Mesendoderm (in vitro differentiated cells): ENCODE data around the gene ZBTB11.

ENCODE experiments used
- DNase-seq: peaks from one replicate; pipeline ENCODE4 v3.0.0; 2013
- H2AK5ac ChIP-seq: 2 replicates; pipeline ENCODE4 v1.6.1; 2013; ENCODE audit warnings: low read length, inconsistent platforms
- H2BK120ac ChIP-seq: 2 replicates; pipeline ENCODE4 v1.6.1; 2013; ENCODE audit warnings: low read depth, mild to moderate bottlenecking, low read length, moderate library complexity, mixed read lengths
- H2BK15ac ChIP-seq: replicated peaks from 2 replicates; pipeline ENCODE4 v1.6.1; 2013; ENCODE audit warnings: low read depth, mild to moderate bottlenecking, moderate library complexity
- H2BK5ac ChIP-seq: 2 replicates; pipeline ENCODE4 v1.6.1; 2013; ENCODE audit warnings: low read length, inconsistent platforms
- H3K18ac ChIP-seq: 2 replicates; pipeline ENCODE4 v1.6.1; 2013; ENCODE audit warnings: mild to moderate bottlenecking, low read length, mixed read lengths
- H3K23ac ChIP-seq: one replicate; pipeline ENCODE4 v1.6.1; 2013; ENCODE audit warnings: low read length
- H3K27ac ChIP-seq: 2 replicates; pipeline ENCODE4 v1.5.1; 2013; ENCODE audit warnings: low read depth, mild to moderate bottlenecking, inconsistent platforms, low read length, moderate library complexity
- H3K27me3 ChIP-seq: 2 replicates; pipeline ENCODE4 v1.6.1; 2013; ENCODE audit warnings: low read length, control low read depth, mild to moderate bottlenecking, inconsistent platforms; ENCODE audit not compliant: insufficient read depth, poor library complexity
- H3K36me3 ChIP-seq: 2 replicates; pipeline ENCODE4 v1.6.1; 2013; ENCODE audit warnings: low read length, inconsistent platforms; ENCODE audit not compliant: control insufficient read depth, insufficient read depth
- H3K4ac ChIP-seq: one replicate; pipeline ENCODE4 v1.6.1; 2013; ENCODE audit warnings: low read depth, mild to moderate bottlenecking, low read length, moderate library complexity
- H3K4me1 ChIP-seq: 2 replicates; pipeline ENCODE4 v1.6.1; 2013; ENCODE audit warnings: low read depth, low read length, inconsistent platforms; ENCODE audit not compliant: control insufficient read depth
- H3K4me2 ChIP-seq: 2 replicates; pipeline ENCODE4 v1.6.1; 2013; ENCODE audit warnings: low read length
- H3K4me3 ChIP-seq: 2 replicates; pipeline ENCODE4 v1.5.1; 2013; ENCODE audit warnings: mild to moderate bottlenecking, low read length
- H3K56ac ChIP-seq: one replicate; pipeline ENCODE4 v1.6.1; 2013; ENCODE audit warnings: low read length
- H3K79me1 ChIP-seq: 2 replicates; pipeline ENCODE4 v1.6.1; 2013; ENCODE audit warnings: low read length, inconsistent platforms
- H3K79me2 ChIP-seq: 2 replicates; pipeline ENCODE4 v1.6.1; 2013; ENCODE audit warnings: mild to moderate bottlenecking, low read length; ENCODE audit not compliant: control insufficient read depth, insufficient read depth
- H3K9ac ChIP-seq: 2 replicates; pipeline ENCODE4 v1.6.1; 2013; ENCODE audit warnings: low read length, inconsistent platforms
- H4K5ac ChIP-seq: one replicate; pipeline ENCODE4 v1.6.1; 2013; ENCODE audit warnings: low read length
- H4K8ac ChIP-seq: one replicate; pipeline ENCODE4 v1.6.1; 2013; ENCODE audit warnings: low read depth, mild to moderate bottlenecking, control low read depth, low read length, moderate library complexity
- WGBS: extraction: QIAGEN DNeasy Blood & Tissue Kit; methylation state at CpG from one replicate; pipeline ENCODE4 v1.1.7; 2013; ENCODE audit warnings: low lambda C conversion rate, missing lambda C conversion rate; ENCODE audit not compliant: insufficient coverage; ENCODE audit errors: extremely low coverage; 5-methylcytosine and 5-hydroxymethylcytosine counted together

The ZBTB11 gene

GRCh38 chr3:101671014-101671413 is 5.9 kb downstream of the ZBTB11 start:
- Histone ChIP-seq H2AK5ac (no peak overlapping the region), H3K4me3 (no peak overlapping the region), H3K4me1 (no peaks in the 10 kb centered on the region), H3K27ac (no peak overlapping the region), H4K8ac (no peak overlapping the region), H2BK5ac (no peak overlapping the region), H3K4me2 (no peak overlapping the region), H3K23ac (no peak overlapping the region), H3K18ac (no peak overlapping the region), H4K5ac (no peak overlapping the region), H3K79me2 (peaks cover 26% of the 10 kb centered on the region), H3K4ac (no peak overlapping the region), H3K9ac (no peak overlapping the region), H2BK120ac (no peak overlapping the region), H3K36me3 (no peaks in the 10 kb centered on the region), H2BK15ac (no peak overlapping the region), H3K27me3 (no peaks in the 10 kb centered on the region), H3K79me1 (peaks cover 5% of the 10 kb centered on the region), H3K56ac (no peak overlapping the region)
- no CpG with 5 or more reads among the region's 5 CpGs for WGBS
- no peak for DNase-seq

- H2AK5ac ChIP-seq: no peak overlapping the region
- no CpG with 5 or more reads among the region's 1 CpG for WGBS
- no peak overlapping the region for H2BK5ac ChIP-seq
- H2BK15ac ChIP-seq: no peak overlapping the region
- H2BK120ac ChIP-seq: no peak overlapping the region
- no peaks in the 10 kb centered on the region for H3K36me3 ChIP-seq
- H3K56ac ChIP-seq: no peak overlapping the region
- H3K79me1 ChIP-seq: peaks cover 4% of the 10 kb centered on the region
- no peak overlapping the region for H4K8ac ChIP-seq
- no peak overlapping the region for H3K27ac ChIP-seq
- H3K4ac ChIP-seq: no peak overlapping the region
- DNase-seq: no peak
- no peak overlapping the region for H3K23ac ChIP-seq
- no peaks in the 10 kb centered on the region for H3K27me3 ChIP-seq
- H3K9ac ChIP-seq: no peak overlapping the region
- no peaks in the 10 kb centered on the region for H3K4me1 ChIP-seq
- peaks cover 7% of the 10 kb centered on the region for H3K79me2 ChIP-seq
- H3K4me3 ChIP-seq: no peak overlapping the region
- no peak overlapping the region for H3K18ac ChIP-seq
- H3K4me2 ChIP-seq: no peak overlapping the region
- H4K5ac ChIP-seq: no peak overlapping the region
Observed at GRCh38 chr3:101667844-101668243, 9.1 kb downstream of the ZBTB11 start.

- whole genome bisulfite sequencing: no CpG with 5 or more reads among the region's 6 CpGs
- Histone ChIP-seq H3K27ac (no peak overlapping the region), H3K4ac (no peak overlapping the region), H4K8ac (no peak overlapping the region), H2AK5ac (no peak overlapping the region), H2BK120ac (no peak overlapping the region), H3K23ac (no peak overlapping the region), H3K4me3 (no peak overlapping the region), H3K56ac (no peak overlapping the region), H3K79me1 (peaks cover 2% of the 10 kb centered on the region), H2BK15ac (no peak overlapping the region), H2BK5ac (no peak overlapping the region), H4K5ac (no peak overlapping the region), H3K4me2 (no peak overlapping the region), H3K9ac (no peak overlapping the region), H3K27me3 (no peaks in the 10 kb centered on the region), H3K36me3 (no peaks in the 10 kb centered on the region), H3K4me1 (no peaks in the 10 kb centered on the region), H3K18ac (no peak overlapping the region), H3K79me2 (peaks cover 3% of the 10 kb centered on the region)
- no peak for DNase-seq
Observed at GRCh38 chr3:101667331-101667730, 9.6 kb downstream of the ZBTB11 start.

- DNase-seq: no peak
- Histone ChIP-seq H3K56ac (no peak overlapping the region), H3K27me3 (no peaks in the 10 kb centered on the region), H2BK5ac (no peak overlapping the region), H4K5ac (no peak overlapping the region), H4K8ac (no peak overlapping the region), H3K79me2 (no peaks in the 10 kb centered on the region), H3K4me3 (no peak overlapping the region), H3K4me1 (no peaks in the 10 kb centered on the region), H3K9ac (no peak overlapping the region), H3K36me3 (no peaks in the 10 kb centered on the region), H3K18ac (no peak overlapping the region), H3K27ac (no peak overlapping the region), H3K4ac (no peak overlapping the region), H2BK15ac (no peak overlapping the region), H3K79me1 (no peaks in the 10 kb centered on the region), H3K4me2 (no peak overlapping the region), H2BK120ac (no peak overlapping the region), H2AK5ac (no peak overlapping the region), H3K23ac (no peak overlapping the region)
Observed at GRCh38 chr3:101665851-101666250, 11.1 kb downstream of the ZBTB11 start.

GRCh38 chr3:101665357-101665756 is 11.6 kb downstream of the ZBTB11 start:
- Histone ChIP-seq H2BK15ac (no peak overlapping the region), H3K79me2 (no peaks in the 10 kb centered on the region), H2BK120ac (no peak overlapping the region), H3K18ac (no peak overlapping the region), H2BK5ac (no peak overlapping the region), H3K27me3 (no peaks in the 10 kb centered on the region), H3K36me3 (no peaks in the 10 kb centered on the region), H3K56ac (no peak overlapping the region), H4K5ac (no peak overlapping the region), H3K9ac (no peak overlapping the region), H3K4me3 (no peak overlapping the region), H3K4me2 (no peak overlapping the region), H3K23ac (no peak overlapping the region), H3K4ac (no peak overlapping the region), H4K8ac (no peak overlapping the region), H3K4me1 (no peaks in the 10 kb centered on the region), H2AK5ac (no peak overlapping the region), H3K79me1 (no peaks in the 10 kb centered on the region), H3K27ac (no peak overlapping the region)
- DNase-seq: no peak
- WGBS: no CpG with 5 or more reads among the region's 4 CpGs

- peaks cover 1% of the 10 kb centered on the region for H3K36me3 ChIP-seq
Observed at GRCh38 chr3:101660714-101661113, 16.2 kb downstream of the ZBTB11 start.

More at GRCh38 chr3:101660714-101661113, 16.2 kb downstream of the ZBTB11 start:
- H3K79me1 ChIP-seq: no peaks in the 10 kb centered on the region
- H2BK120ac ChIP-seq: no peak overlapping the region
- H3K4me3 ChIP-seq: no peak overlapping the region
- no peak overlapping the region for H3K23ac ChIP-seq
- no peak overlapping the region for H3K4ac ChIP-seq
- H4K5ac ChIP-seq: no peak overlapping the region
- H3K27ac ChIP-seq: no peak overlapping the region
- H3K56ac ChIP-seq: no peak overlapping the region
- H2BK5ac ChIP-seq: no peak overlapping the region
- no peak overlapping the region for H3K18ac ChIP-seq
- WGBS: no CpG with 5 or more reads among the region's 3 CpGs
- no peak overlapping the region for H2BK15ac ChIP-seq
- no peaks in the 10 kb centered on the region for H3K79me2 ChIP-seq
- H4K8ac ChIP-seq: no peak overlapping the region
- DNase-seq: no peak
- H3K4me1 ChIP-seq: no peaks in the 10 kb centered on the region
- no peak overlapping the region for H2AK5ac ChIP-seq
- H3K9ac ChIP-seq: no peak overlapping the region
- no peaks in the 10 kb centered on the region for H3K27me3 ChIP-seq
- H3K4me2 ChIP-seq: no peak overlapping the region
